Stimulated activated CD8-positive, alpha-beta memory T cell treated with anti-CD3 and anti-CD28 coated beads, Interleukin-7, amount 100 ng/mL, for 24 hours (primary cell): Measurements from ENCODE around the gene ESYT2.
A peak's percentile ranks its signal among the peaks of the same experiment; 100 is the strongest.
"Not testable (repeated sequence)": the region's sequence is repeated elsewhere in the genome, so short reads cannot be mapped to it uniquely, and the experiment has no call there.

Experiments
- DNase-seq: peaks from one replicate; pipeline ENCODE4 v3.0.0-alpha.2; 2020; ENCODE audit warnings: low read depth

The ESYT2 gene

DNA sequence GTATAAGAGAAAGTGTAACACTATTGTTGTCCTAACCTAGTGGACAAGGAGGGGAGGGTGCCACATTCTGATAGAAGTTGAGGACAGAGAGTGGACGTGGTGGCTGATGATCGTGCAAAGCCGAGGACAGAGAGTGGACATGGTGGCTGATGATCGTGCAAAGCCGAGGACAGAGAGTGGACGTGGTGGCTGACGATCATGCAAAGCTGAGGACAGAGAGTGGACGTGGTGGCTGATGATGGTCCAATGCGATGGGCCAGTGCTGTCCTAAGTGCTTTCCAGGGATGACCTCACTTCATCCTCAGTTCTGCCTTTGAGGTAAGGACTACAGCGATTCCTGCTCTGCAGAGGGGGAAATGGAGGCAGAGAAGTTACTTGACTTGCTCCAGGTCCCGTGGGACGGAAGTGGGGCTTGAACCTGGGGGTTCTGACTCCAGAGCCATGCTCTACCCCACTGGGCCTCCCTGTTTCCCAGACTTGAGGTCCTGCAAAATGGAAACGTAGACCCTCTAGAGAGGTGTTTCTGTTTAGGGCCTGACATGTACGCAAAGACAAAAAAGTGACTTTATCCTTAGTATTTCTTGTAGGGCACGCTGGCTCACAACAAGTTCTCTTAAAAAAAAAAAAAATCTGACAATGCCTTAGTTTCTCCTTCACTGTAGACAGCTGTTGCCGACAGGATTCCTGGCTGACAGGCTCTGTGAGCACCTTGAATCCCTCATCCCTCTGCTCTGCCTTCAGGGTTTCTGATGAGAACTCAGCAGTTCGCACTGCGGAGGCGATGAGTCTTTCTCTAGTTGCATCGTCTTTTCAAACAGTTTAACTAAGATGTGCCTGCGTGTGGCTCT lies 104.4 kb downstream of the ESYT2 start:
- DNase-seq = no peak

- no peak for DNase-seq
These were observed 105.5 kb downstream of the ESYT2 start for GRCh38 chr7:158723714-158724385.

- DNase-seq = no peak
These were observed 106.0 kb downstream of the ESYT2 start for GRCh38 chr7:158723266-158723665.

- DNase-seq = no peak
These were observed 106.6 kb downstream of the ESYT2 start for GRCh38 chr7:158722574-158723237.

- DNase-seq = no peak
These were observed 109.2 kb downstream of the ESYT2 start for GRCh38 chr7:158720112-158720511.

- DNase-seq = no peak
These were observed 112.5 kb downstream of the ESYT2 start for GRCh38 chr7:158716802-158717201.

GRCh38 chr7:158710651-158711102 lies 118.6 kb downstream of the ESYT2 start:
- no peak for DNase-seq

DNA sequence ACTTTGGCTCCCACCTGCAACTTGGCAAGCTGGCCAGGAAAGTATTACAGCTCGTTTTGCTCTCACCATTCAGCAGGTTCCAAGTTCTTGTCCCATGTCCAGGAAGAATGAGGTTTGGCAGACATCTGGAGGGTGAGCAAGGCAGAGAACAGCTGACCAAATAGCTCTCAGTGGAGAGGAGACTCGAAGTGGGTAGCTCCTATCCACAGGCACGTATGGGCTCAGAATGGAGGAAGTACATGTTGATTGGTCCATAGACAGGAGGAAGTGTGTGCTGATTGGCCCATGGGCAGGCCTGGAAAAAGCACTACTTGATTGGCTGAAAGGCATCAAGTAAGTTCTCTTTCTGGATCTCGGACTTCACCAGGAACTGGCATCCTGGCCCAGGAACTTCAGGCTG lies 121.7 kb downstream of the ESYT2 start:
- DNase-seq = no peak

- DNase-seq = no peak
These were observed 122.4 kb downstream of the ESYT2 start for GRCh38 chr7:158706710-158707590.

DNA sequence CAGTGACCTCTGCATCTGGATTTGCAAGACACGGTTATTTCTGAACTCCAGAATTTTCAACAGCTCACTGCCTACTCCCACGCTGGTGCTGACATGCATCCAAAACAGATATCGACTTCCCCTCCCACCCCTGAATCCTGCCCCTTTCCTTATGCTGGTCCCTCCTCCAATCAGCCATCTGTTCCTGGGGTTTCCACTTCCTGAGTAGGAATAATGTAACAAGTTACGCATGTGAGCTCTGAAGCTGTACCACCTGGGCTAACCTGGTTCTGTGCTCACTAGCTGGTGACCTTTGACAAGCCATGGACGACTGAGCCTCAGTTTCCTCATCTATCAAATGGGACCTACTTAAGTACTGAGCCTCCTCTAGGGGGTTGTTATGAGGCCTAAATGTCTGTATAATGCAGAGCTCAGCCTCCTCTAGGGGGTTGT lies 123.0 kb downstream of the ESYT2 start:
- no peak for DNase-seq

DNA sequence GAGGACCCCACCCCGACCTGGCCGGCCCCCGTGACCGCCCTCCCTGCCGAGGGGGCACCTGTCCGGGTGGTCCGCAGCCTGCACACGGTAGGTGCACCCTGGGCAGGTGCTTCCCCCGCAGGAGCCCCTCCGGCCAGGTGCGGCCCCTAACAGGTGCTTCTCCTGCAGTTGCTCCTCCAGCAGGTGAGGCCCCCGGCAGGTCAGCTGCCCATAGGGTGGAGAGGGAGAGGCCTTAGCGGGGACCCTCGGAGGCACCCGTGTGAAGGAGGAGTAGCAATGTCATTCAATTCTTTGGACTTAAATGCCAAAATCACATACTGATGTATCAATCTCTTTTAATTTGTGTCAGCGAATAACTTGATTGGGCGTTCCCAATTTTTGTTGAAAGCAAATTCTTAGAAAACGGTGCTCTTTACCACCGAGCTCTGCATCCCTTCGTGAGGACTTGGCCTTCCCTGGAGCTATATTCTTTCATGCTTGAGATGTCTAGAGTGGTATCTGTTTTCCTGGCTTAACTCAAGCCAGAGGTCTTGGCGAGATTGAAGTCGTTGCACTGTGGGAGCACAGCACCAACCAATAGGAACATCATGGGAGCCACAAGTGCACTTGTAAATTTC lies 124.0 kb downstream of the ESYT2 start:
- no peak for DNase-seq

GRCh38 chr7:158704524-158705233 lies 124.6 kb downstream of the ESYT2 start, which contains the start of gene NCAPG2:
Gene NCAPG2 (minus strand): TSS chr7:158704804. CDS start chr7:158701899, 2,905 bp downstream.
- DNase-seq = peak; percentile 96

- DNase-seq = not testable (repeated sequence)
These were observed 125.4 kb downstream of the ESYT2 start for GRCh38 chr7:158703679-158704523.

DNA sequence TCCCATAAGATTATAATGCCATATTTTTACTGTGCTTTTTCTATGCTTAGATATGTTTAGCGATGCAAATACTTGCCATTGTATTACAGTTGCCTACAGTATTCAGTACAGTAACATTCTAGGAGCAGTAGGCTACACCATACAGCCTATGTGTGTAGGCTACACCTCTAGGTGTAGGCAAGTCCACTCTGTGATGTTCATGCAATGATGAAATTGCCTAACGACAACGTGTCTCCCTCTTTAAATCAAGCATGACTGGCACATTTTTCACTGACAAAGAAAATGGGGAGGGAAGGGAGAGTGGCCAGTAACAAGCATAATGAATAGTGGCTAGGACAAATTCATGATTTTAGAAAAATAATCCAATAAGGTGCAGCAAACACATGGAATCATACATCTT lies 126.4 kb downstream of the ESYT2 start:
- DNase-seq = no peak

DNA sequence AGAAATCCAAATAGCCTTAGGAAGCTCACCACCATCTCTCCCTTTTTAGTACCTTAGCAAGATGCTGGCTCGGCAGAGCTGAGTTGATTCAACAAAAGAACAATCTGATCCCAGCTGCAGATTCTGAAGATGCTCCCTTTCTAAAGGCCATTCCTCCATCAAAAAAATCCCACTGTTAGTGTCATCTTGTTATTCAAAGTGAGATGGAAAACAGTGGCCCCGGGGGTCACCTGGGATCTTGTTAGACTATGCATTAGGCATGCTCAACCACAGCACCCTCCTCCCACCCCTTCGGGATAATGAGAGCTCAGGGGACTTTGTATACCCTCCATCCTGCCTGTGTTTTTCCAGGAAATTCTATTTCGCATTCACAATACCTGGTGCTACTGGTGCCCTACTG lies 127.1 kb downstream of the ESYT2 start:
- no peak for DNase-seq

- no peak for DNase-seq
These were observed 129.3 kb downstream of the ESYT2 start for GRCh38 chr7:158700008-158700407.

DNA sequence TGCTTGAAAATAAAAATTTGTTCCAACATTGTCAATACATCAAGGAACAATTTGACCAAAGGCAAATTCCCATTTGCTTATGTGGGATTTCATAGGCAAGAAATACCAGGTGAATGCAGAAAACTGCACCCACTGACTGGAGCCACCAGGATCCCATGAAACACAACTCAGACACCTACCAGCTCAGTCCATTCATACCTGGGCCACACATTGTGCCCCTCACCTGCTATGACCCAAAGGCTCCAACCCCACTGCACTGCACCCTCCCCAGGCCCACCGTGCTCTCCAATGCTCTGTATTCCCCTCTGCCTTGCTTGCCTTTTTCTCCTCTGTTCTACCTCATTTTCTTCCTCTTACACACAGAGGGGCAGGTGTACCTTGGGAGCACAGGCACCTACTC lies 130.0 kb downstream of the ESYT2 start:
- DNase-seq = no peak

DNA sequence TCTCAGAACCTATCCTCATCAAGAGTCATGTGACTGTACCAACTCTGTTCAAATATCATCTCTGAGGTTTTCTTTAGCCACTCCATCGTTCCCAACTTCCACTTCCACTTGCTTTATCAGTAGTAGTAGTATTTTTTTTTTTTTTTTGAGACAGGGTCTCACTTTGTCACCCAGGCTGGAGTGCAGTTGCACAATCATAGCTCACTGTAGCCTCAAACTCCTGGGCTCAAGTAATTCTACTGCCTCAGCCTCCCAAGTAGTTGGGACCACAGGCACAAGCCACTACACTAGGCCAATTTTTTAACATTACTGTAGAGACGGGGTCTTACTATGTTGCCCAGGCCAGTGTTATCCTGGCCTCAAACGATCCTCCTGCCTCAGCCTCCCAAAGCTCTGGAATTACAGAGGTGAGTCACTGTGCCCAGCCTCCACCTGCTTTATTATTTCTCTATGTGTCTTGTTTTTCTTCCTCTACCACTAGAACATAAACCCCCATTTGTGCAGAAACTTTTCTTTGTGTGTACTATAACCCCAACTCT lies 130.6 kb downstream of the ESYT2 start:
- DNase-seq = no peak

DNA sequence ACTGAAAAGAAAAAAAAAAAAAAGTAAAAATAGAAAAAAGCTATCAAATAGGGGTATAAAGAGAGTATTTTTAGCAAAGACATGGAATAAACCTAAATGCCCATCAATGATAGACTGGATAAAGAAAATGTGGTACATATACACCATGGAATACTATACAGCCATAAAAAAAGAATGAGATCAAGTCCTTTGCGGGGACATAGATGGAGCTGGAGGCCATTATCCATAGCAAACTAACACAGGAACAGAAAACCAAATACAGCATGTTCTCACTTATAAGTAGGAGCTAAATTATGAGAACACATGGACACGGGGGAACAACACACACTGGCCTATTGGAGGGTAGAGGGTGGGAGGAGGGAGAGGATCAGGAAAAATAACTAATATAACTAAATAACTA lies 131.7 kb downstream of the ESYT2 start:
- DNase-seq = not testable (repeated sequence)
